H1 (cell line): ENCODE data around the gene SRRT. TPM values are rescaled to one million over a fixed set of nuclear protein-coding genes. Genes with fewer than 3 reads are reported as not detected.

Experiments used
- CBX5 ChIP-seq: fragments of 300-800, 300-1000 bp; sonication (generic); IDR thresholded peaks from 2 replicates; pipeline ENCODE4 v1.7.1; 2016; ENCODE audit warnings: antibody characterized with exemption, low read length, low read depth
- EP300 ChIP-seq, 2 experiments: IDR thresholded peaks; 1 replicate in 1 of 2; 2 replicates in 1 of 2; pipeline ENCODE4 v1.6.1; 2011 to 2012; ENCODE audit warnings: low read depth in 2 of 2, low read length in 2 of 2, mild to moderate bottlenecking in 2 of 2, borderline replicate concordance in 1 of 2, inconsistent platforms in 1 of 2, moderate library complexity in 1 of 2
- JUN ChIP-seq: IDR thresholded peaks from 2 replicates; pipeline ENCODE4 v1.6.1; 2011; ENCODE audit warnings: low read depth, mild to moderate bottlenecking, improper control_type of control experiment, low read length
- POLR2AphosphoS5 ChIP-seq: IDR thresholded peaks from 2 replicates; pipeline ENCODE4 v1.6.1; 2011; ENCODE audit warnings: low read depth, low read length
- SIN3A ChIP-seq, 2 experiments: IDR thresholded peaks in 1 of 2; conservative IDR thresholded peaks in 1 of 2; 2 replicates each; pipeline ENCODE4 v1.6.1; 2011 to 2012; ENCODE audit warnings: low read length in 2 of 2, improper control_type of control experiment in 1 of 2, low read depth in 1 of 2, mild to moderate bottlenecking in 1 of 2
- SRF ChIP-seq: IDR thresholded peaks from 2 replicates; pipeline ENCODE4 v1.6.1; 2011; ENCODE audit warnings: mild to moderate bottlenecking, low read depth, low read length, moderate library complexity
- TBP ChIP-seq: IDR thresholded peaks from 2 replicates; pipeline ENCODE4 v1.6.1; 2011; ENCODE audit warnings: low read depth, low read length, improper control_type of control experiment
- polyA plus RNA-seq, 7 experiments: library from polyadenylated mRNA; depleted of rRNA in 3 of 7; stranded (reverse) in 5 of 7; unstranded in 2 of 7; fragments of >200 nt in 5 of 7; fragments of 200-250 nt in 2 of 7; gene quantifications; 1 replicate in 5 of 7; 2 replicates in 1 of 7; 4 replicates in 1 of 7; pipeline versions ENCODE4 v1.2.1 to v1.2.3, GENCODE V29; 2011 to 2013; ENCODE audit warnings: missing spikeins in 2 of 7, mixed read lengths in 2 of 7
- total RNA-seq: library from RNA; stranded (reverse); fragmentation: NEBNext Ultra II Directional; extraction: Animal tissue kit (Norgen Biotek cat#: 25700); gene quantifications from 2 replicates; pipeline ENCODE4 v1.2.1, GENCODE V29; 2021

Gene SRRT
- total and polyA plus RNA-seq, 2 of the 8 experiments (the other 6 are each of a cell fraction or from before 2014, with no cell fraction given), result 66.7 to 237 TPM

- no peak for TF ChIP-seq CBX5
- TF ChIP-seq JUN, result no peak
- TF ChIP-seq TBP, result no peak
- TF ChIP-seq SIN3A (conservative IDR thresholded peaks at IDR 0.05 in 1 of 2, IDR thresholded peaks at IDR 0.05 in 1 of 2; ENCODE audit: low read depth in 1 of 2, low read length in 2 of 2), result peak in 1 of 2 experiments; percentile 72; a peak in 1 of 4 replicates
- no peak for TF ChIP-seq EP300 (IDR thresholded peaks at IDR 0.05; ENCODE audit: borderline replicate concordance in 1 of 2, low read depth in 2 of 2, low read length in 2 of 2)
- no peak for TF ChIP-seq POLR2AphosphoS5
- no peak for TF ChIP-seq SRF
Measured at GRCh38 chr7:100825215-100825671, 49.7 kb upstream of the SRRT start (continued).
